Measurements from ENCODE around the gene ST7L.

ST7L gene

GRCh38 chr1:112605633-112606327 is 13.2 kb downstream of the ST7L start:
- no peaks in the 10 kb centered on the region for H3K4me1 ChIP-seq (ENCODE audit: control insufficient read depth, insufficient read depth, low read length)

GRCh38 chr1:112603541-112603940 is 15.4 kb downstream of the ST7L start:
- H3K9ac ChIP-seq (ENCODE audit: low read depth, low read length), result no peak overlapping the region
- H3K4me1 ChIP-seq (ENCODE audit: control insufficient read depth, insufficient read depth, low read length), result no peaks in the 10 kb centered on the region
- H3K36me3 ChIP-seq (ENCODE audit: control insufficient read depth, insufficient read depth, low read length), result no peaks in the 10 kb centered on the region
- H3K9me3 ChIP-seq (ENCODE audit: control insufficient read depth, insufficient read depth, low read length), result no peaks in the 10 kb centered on the region
- no peak overlapping the region for H3K4me3 ChIP-seq (ENCODE audit: low read depth, low read length)
- no peaks in the 10 kb centered on the region for H3K27me3 ChIP-seq (ENCODE audit: control insufficient read depth, insufficient read depth, low read length)

More at GRCh38 chr1:112605633-112606327, 13.2 kb downstream of the ST7L start:
- Histone ChIP-seq H3K9me3 (ENCODE audit: control insufficient read depth, insufficient read depth, low read length) (no peaks in the 10 kb centered on the region), H3K9ac (ENCODE audit: low read depth, low read length) (no peak overlapping the region), H3K4me3 (ENCODE audit: low read depth, low read length) (no peak overlapping the region), H3K27me3 (ENCODE audit: control insufficient read depth, insufficient read depth, low read length) (no peaks in the 10 kb centered on the region), H3K36me3 (ENCODE audit: control insufficient read depth, insufficient read depth, low read length) (peaks cover 2% of the 10 kb centered on the region)

- Histone ChIP-seq H3K36me3 (ENCODE audit: control insufficient read depth, insufficient read depth, low read length) (no peaks in the 10 kb centered on the region), H3K9ac (ENCODE audit: low read depth, low read length) (no peak overlapping the region), H3K9me3 (ENCODE audit: control insufficient read depth, insufficient read depth, low read length) (no peaks in the 10 kb centered on the region), H3K4me1 (ENCODE audit: control insufficient read depth, insufficient read depth, low read length) (no peaks in the 10 kb centered on the region), H3K4me3 (ENCODE audit: low read depth, low read length) (no peak overlapping the region), H3K27me3 (ENCODE audit: control insufficient read depth, insufficient read depth, low read length) (no peaks in the 10 kb centered on the region)
Measured at GRCh38 chr1:112603012-112603411, 15.9 kb downstream of the ST7L start.

DNA sequence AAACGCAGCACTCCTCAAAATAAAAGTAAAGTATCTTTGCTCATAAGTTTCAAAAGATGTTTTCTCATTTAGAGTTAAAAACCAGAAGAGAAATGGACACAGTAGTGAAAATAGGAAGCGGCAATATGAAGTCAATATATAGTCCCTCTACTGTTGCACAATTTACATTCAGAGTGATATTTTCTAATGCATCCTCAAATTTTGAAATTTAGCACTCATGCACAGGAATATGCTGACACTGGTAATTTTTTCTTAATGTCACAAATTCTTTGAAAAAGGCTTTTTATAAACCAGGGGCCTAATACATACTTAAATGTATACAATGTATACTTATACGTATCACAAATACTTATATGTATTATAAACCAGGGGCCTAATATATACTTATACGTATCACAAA is 19.5 kb downstream of the ST7L start:
- Histone ChIP-seq H3K4me3 (ENCODE audit: low read depth, low read length) (no peak overlapping the region), H3K27me3 (ENCODE audit: control insufficient read depth, insufficient read depth, low read length) (no peaks in the 10 kb centered on the region), H3K9me3 (ENCODE audit: control insufficient read depth, insufficient read depth, low read length) (no peaks in the 10 kb centered on the region), H3K4me1 (ENCODE audit: control insufficient read depth, insufficient read depth, low read length) (no peaks in the 10 kb centered on the region), H3K36me3 (ENCODE audit: control insufficient read depth, insufficient read depth, low read length) (no peaks in the 10 kb centered on the region), H3K9ac (ENCODE audit: low read depth, low read length) (no peak overlapping the region)

GRCh38 chr1:112594208-112594876 is 24.6 kb downstream of the ST7L start:
- Histone ChIP-seq H3K9me3 (ENCODE audit: control insufficient read depth, insufficient read depth, low read length) (no peaks in the 10 kb centered on the region), H3K27me3 (ENCODE audit: control insufficient read depth, insufficient read depth, low read length) (no peaks in the 10 kb centered on the region), H3K4me1 (ENCODE audit: control insufficient read depth, insufficient read depth, low read length) (no peaks in the 10 kb centered on the region), H3K9ac (ENCODE audit: low read depth, low read length) (no peak overlapping the region), H3K4me3 (ENCODE audit: low read depth, low read length) (no peak overlapping the region), H3K36me3 (ENCODE audit: control insufficient read depth, insufficient read depth, low read length) (no peaks in the 10 kb centered on the region)

DNA sequence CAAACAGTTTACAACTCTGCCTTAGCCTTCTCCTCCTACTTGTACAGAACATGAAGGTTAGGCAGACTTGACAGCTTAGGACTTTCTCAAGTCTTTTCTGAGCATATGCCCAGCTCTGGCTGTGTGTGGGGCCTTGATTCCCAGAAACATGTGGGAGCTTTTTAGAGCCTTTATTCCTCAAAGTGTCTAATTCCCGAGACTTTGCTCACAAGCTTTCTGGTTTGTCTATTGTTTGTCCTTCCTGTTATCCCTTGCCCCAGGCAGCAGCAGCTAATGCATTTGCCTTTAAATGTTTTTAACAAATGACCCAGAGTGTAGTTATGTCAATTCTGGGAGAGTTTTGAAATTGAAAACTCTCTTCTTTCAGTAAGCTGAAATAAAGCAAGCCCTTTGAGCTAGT is 29.2 kb downstream of the ST7L start:
- H3K4me1 ChIP-seq (ENCODE audit: control insufficient read depth, insufficient read depth, low read length), result no peaks in the 10 kb centered on the region
- no peak overlapping the region for H3K4me3 ChIP-seq (ENCODE audit: low read depth, low read length)
- H3K9me3 ChIP-seq (ENCODE audit: control insufficient read depth, insufficient read depth, low read length), result no peaks in the 10 kb centered on the region
- no peaks in the 10 kb centered on the region for H3K27me3 ChIP-seq (ENCODE audit: control insufficient read depth, insufficient read depth, low read length)
- H3K36me3 ChIP-seq (ENCODE audit: control insufficient read depth, insufficient read depth, low read length), result no peaks in the 10 kb centered on the region
- no peak overlapping the region for H3K9ac ChIP-seq (ENCODE audit: low read depth, low read length)

DNA sequence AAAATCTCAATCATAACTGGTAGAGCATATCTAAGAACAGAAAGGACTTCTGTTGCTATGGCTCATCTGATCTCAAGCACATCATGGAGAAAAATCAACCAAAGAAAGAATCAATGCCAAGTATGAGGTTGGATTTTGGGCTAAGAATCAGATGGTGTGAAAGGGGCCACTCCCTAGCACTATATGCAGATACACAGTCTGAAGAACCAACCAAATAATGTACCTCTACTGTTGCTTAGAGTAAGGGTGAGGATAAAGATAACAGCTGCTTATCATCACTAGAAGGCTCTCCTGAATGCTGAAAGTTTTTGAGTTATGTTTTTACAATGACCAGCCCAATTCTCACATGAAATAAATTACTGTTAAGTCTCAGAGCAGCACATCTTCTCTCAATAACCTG is 35.6 kb downstream of the ST7L start:
- Histone ChIP-seq H3K27me3 (ENCODE audit: control insufficient read depth, insufficient read depth, low read length) (no peaks in the 10 kb centered on the region), H3K4me3 (ENCODE audit: low read depth, low read length) (no peak overlapping the region), H3K9ac (ENCODE audit: low read depth, low read length) (no peak overlapping the region), H3K4me1 (ENCODE audit: control insufficient read depth, insufficient read depth, low read length) (no peaks in the 10 kb centered on the region), H3K36me3 (ENCODE audit: control insufficient read depth, insufficient read depth, low read length) (no peaks in the 10 kb centered on the region), H3K9me3 (ENCODE audit: control insufficient read depth, insufficient read depth, low read length) (no peaks in the 10 kb centered on the region)

DNA sequence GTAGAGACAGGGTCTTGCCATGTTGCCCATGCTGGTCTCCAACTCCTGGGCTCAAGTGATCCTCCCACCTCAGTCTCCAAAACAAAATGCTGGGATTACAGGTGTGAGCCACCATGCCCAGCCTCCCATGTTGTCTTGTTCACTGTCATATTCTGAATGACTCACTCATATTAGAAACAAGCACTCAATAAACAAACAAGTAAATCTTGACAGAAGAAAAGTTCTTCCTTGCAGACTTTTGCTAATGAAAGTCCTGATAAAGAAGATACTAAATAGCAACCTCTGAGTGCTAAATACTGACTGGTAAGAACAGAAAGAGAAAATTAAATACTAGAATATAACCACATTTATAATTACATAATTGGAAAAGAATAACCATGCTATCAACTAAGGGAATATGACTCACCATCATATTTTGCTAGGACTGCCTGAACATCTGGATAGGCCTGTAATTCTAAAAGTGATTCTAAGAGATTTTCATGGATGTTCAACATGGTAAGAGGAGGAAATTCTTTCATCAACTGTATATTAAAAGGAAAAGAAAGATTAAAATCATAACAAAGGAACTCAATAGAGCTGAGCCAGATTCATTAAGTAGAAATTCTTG is 37.3 kb downstream of the ST7L start:
- Histone ChIP-seq H3K4me1 (ENCODE audit: control insufficient read depth, insufficient read depth, low read length) (no peaks in the 10 kb centered on the region), H3K9me3 (ENCODE audit: control insufficient read depth, insufficient read depth, low read length) (no peaks in the 10 kb centered on the region), H3K36me3 (ENCODE audit: control insufficient read depth, insufficient read depth, low read length) (no peaks in the 10 kb centered on the region), H3K4me3 (ENCODE audit: low read depth, low read length) (no peak overlapping the region), H3K9ac (ENCODE audit: low read depth, low read length) (no peak overlapping the region), H3K27me3 (ENCODE audit: control insufficient read depth, insufficient read depth, low read length) (no peaks in the 10 kb centered on the region)

- Histone ChIP-seq H3K9ac (ENCODE audit: low read depth, low read length) (no peak overlapping the region), H3K36me3 (ENCODE audit: control insufficient read depth, insufficient read depth, low read length) (no peaks in the 10 kb centered on the region), H3K27me3 (ENCODE audit: control insufficient read depth, insufficient read depth, low read length) (no peaks in the 10 kb centered on the region), H3K4me1 (ENCODE audit: control insufficient read depth, insufficient read depth, low read length) (no peaks in the 10 kb centered on the region), H3K4me3 (ENCODE audit: low read depth, low read length) (no peak overlapping the region), H3K9me3 (ENCODE audit: control insufficient read depth, insufficient read depth, low read length) (no peaks in the 10 kb centered on the region)
Measured at GRCh38 chr1:112579801-112580510, 39.0 kb downstream of the ST7L start.

DNA sequence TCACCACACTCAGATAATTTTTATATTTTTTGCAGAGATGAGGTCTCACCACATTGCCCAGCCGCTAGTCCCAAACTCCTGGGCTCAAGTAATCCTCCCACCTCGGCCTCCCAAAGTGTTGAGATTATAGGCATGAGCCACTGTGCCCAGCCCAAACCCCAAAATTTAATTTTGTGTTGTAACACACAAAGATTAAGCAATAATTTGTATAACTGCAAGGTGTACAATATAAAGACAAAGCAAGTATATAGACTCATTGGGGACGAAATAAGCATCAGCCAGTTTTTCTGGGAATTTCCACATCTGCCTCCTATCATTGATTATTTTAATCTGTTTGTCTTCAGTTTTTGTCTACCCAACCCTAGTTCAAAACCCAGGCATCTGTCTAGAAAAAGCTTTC is 42.7 kb downstream of the ST7L start:
- Histone ChIP-seq H3K4me1 (ENCODE audit: control insufficient read depth, insufficient read depth, low read length) (no peaks in the 10 kb centered on the region), H3K36me3 (ENCODE audit: control insufficient read depth, insufficient read depth, low read length) (no peaks in the 10 kb centered on the region), H3K27me3 (ENCODE audit: control insufficient read depth, insufficient read depth, low read length) (no peaks in the 10 kb centered on the region), H3K4me3 (ENCODE audit: low read depth, low read length) (no peak overlapping the region), H3K9me3 (ENCODE audit: control insufficient read depth, insufficient read depth, low read length) (no peaks in the 10 kb centered on the region), H3K9ac (ENCODE audit: low read depth, low read length) (no peak overlapping the region)

GRCh38 chr1:112575154-112575804 is 43.7 kb downstream of the ST7L start:
- Histone ChIP-seq H3K9me3 (ENCODE audit: control insufficient read depth, insufficient read depth, low read length) (no peaks in the 10 kb centered on the region), H3K4me1 (ENCODE audit: control insufficient read depth, insufficient read depth, low read length) (no peaks in the 10 kb centered on the region), H3K4me3 (ENCODE audit: low read depth, low read length) (no peak overlapping the region), H3K9ac (ENCODE audit: low read depth, low read length) (no peak overlapping the region), H3K36me3 (ENCODE audit: control insufficient read depth, insufficient read depth, low read length) (no peaks in the 10 kb centered on the region), H3K27me3 (ENCODE audit: control insufficient read depth, insufficient read depth, low read length) (no peaks in the 10 kb centered on the region)

Data from iPS-15b (cell line).